GM21528 (cell line): ENCODE data around the gene RRAGC.
"Not testable (repeated sequence)": the region's sequence is repeated elsewhere in the genome, so short reads cannot be mapped to it uniquely, and the experiment has no call there.

Experiments used
- ATAC-seq: cut with Tn5 transposase; IDR thresholded peaks from one replicate; pipeline ENCODE4 v1.9.1; 2021; ENCODE audit warnings: mild to moderate bottlenecking, moderate library complexity; ENCODE audit not compliant: unreplicated experiment, low FRiP score

The RRAGC gene

DNA sequence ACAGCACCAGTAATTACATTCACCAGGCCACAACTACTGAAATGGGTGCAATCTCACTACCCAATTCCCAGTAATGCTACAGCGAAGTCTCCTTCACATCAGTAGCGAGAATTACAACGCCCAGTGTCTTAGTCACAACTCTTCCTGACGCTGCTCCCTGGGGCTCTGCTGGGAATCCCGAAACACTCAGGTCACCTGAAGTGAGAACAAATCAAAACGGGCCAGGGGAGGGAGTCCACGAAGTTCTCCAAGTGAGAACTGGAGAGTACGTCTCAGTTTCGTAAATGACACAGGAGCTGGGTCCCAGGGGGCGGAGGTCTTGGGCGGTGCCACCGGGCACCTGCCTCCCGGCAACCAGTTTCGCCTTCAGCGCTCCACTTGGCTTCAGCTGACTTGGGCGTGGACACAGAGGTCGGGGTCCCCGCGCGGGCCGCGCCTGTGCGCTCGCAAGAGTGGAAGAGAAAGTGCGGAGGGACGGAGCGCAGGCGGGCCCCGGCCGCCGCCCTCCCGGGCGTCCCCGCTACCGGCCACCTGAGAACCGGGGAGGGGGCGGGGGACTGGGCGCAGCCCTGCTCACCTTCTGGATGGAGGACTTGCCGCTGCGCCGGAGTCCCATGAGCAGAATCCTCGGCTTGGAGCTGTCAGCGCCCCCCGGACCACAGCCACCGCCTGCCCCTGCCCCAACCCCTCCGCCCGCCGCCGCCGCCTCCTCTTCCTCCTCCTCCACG, 575 bp downstream of the RRAGC start:
- peak; percentile 33 for ATAC-seq

- no peak for ATAC-seq
Measured at GRCh38 chr1:38852780-38853179, 6.8 kb downstream of the RRAGC start.

GRCh38 chr1:38848071-38848470, 11.5 kb downstream of the RRAGC start:
- no peak for ATAC-seq

- no peak for ATAC-seq
Measured at GRCh38 chr1:38846210-38846609, 13.4 kb downstream of the RRAGC start.

DNA sequence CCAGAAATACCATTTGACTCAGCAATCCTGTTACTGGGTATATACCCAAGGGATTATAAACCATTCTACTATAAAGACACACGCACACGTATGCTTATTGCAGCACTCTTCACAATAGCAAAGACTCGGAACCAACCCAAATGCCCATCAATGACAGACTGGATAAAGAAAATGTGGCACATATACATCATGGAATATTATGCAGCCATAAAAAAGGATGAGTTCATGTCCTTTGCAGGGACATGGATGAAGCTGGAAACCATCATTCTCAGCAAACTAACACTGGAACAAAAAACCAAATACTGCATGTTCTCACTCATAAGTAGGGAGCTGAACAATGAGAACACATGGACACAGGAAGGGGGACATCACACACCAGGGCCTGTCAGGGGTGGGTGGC, 14.5 kb downstream of the RRAGC start:
- not testable (repeated sequence) for ATAC-seq

- ATAC-seq = no peak
Measured at GRCh38 chr1:38840281-38840680, 19.3 kb downstream of the RRAGC start.

DNA sequence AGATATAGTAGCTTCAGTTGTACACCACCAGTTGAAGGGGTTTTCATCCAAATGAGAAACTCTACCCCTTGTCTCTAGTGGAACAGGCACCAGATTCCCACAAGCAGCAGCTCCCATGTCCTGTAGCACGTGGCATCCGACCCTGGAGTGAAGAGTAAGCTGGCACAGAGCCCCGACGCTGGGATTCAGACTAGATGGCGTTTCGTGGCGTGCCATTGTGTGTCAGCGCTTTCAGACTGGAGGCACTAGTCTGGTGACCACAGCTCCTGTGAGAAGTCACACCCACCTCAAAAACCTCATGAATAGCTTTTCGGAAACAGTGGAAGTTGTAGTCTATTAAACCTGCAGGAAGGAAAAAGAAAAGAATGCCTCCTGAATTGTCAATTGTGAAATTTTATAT, 20.2 kb downstream of the RRAGC start:
- no peak for ATAC-seq

DNA sequence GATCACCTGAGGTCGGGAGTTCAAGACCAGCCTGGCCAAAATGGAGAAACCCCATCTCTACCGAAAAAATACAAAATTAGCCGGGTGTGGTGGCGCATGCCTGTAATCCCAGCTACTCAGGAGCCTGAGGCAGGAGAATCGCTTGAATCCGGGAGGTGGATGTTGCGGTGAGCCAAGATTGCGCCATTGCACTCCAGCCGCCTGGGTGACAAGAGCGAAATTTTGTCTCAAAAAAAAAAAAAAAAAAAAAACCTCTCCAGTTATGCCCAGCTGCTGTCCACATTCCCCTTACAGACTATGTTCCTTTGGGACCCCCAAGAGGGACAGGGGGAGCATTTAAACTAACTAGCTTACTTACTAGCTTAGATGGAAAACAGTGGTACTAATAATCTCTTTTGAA, 23.3 kb downstream of the RRAGC start:
- ATAC-seq = not testable (repeated sequence)

GRCh38 chr1:38834937-38835827, 24.4 kb downstream of the RRAGC start:
- ATAC-seq = peak; percentile 55

GRCh38 chr1:38834221-38834782, 25.3 kb downstream of the RRAGC start:
- no peak for ATAC-seq

GRCh38 chr1:38833146-38833545, 26.4 kb downstream of the RRAGC start:
- ATAC-seq = no peak

DNA sequence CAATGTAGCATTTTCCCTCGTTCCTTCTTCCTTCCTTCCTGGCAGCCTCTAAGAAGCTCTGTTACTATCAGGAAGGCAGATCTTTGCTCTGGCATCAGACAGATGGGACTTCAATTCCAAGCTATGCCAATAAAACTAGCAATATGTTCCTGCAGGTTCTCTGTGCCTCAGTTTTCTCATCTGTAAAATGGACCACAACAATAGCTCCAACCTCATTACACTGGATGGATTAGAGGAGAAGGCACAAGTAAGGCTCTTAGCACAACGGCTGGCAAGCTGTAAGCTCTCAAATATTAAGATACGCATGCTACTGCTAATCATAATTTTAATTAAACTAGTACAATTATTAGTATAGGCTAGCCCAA, 27.2 kb downstream of the RRAGC start:
- no peak for ATAC-seq

DNA sequence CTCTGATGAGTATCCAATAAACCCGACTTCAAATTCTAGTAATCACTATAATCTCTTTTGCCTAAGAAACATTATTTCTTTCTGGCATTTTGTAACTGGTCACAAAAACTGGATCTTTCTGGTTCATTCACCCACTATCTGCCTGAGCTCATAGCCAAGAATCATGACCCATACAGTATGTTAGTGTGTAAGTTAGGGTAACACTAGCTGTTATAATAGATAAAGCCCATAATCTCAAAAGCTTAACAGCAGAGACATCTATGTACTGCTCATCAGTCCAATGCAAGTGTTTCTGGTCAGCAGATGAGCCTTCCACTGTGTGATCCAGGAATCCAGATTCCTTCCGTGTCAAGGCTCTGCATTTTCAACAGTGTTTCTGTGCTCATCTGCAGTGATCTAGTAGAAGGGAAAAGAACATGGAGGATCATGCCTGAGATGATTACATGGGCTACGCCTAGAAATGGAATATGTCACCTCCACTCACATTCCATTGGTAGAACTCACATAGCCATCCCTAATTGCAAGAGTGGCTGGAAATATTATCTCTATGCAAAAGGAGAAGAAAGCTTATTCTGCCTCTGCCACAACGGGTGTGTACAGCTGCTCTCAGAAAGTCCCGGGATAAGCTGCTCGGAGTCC, 27.7 kb downstream of the RRAGC start:
- no peak for ATAC-seq

DNA sequence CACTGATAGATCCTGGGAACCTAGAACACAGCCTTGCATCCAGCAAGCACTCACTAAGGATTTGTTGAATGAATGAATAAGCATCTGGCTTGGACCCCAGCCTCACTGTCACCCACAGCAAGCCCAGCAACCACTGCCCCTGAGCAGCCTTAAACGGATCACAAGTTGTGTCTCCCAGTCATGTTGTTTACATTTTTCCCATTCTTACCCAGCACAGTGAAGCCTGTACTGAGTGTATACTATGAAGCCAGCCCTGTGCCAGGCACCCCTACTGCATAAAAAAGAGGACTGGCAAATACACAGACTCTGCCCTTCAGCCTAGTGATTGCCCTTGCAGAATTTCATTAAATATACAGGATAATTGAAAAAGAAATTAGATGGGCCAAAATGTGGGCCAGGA, 30.2 kb downstream of the RRAGC start:
- no peak for ATAC-seq

DNA sequence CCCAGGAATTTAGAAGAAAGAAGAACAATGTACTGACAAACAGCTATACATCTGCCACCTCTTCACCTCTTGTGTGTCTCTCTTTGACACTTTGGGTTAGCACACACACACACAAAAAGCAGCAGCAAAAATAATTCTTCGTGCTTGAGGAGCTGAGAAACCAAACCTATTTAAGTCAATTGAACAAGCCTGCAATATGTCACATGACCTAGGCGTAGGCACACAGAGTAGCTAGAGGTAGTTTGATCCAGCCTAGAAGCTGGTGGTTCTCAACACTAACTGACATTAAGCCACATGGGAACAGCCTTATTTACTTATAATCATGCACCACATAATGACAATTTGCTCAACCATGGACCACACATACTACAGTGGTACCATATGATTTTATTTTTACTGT, 32.3 kb downstream of the RRAGC start:
- ATAC-seq = no peak

DNA sequence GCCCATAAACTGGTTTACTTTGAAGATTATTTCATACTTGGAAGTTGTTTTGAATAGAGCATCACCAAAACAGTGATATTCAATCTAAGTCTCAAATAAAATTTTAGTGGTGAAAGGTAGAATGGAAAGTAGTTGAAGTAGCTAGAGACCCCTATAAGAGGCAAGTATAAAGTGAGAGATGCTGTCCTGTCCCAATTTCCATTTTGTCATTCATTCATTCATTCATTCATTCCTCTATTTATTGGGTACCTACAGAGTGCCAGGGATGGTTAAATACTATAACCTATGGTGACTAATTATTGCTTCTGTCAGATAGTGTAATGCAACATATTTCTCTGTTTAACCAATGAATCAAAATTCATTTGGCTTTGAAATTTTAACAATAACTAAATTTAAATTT, 32.7 kb downstream of the RRAGC start:
- ATAC-seq = no peak

DNA sequence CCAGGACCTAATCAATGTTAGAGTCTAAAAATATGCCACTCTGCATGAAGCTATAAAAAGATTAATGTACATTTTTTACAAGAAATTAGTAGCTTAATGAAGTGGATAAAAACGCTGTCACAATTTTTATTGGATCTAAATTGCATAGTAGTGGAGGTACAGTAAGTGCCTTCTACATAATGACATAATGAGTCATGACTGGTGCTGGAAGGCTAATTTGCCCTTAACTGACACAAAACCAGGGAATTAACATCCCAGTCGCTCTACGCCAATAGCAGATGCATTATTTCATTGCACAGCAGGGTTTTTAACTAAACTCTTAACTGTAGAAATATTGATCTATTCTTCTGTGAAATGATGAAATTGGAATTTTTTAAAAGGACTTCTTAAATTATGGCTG, 33.3 kb downstream of the RRAGC start:
- no peak for ATAC-seq

DNA sequence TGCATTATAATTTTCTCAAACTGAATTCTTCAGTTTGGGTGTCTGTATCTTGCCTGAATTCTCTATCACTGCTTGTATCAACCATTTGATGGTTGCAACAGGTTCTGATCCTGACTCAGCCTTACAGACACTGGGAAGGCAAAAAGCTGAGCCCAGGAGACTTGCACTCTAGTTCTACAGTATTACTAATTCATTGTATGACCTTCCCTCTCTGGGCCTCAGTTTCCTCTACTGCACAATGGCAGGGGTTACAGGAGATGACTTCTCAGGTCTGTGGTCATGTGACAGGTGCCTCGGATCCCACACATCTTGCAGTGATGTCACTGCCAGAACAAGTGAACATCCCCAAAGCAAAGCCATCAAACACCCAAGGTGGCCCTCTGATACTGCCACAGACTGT, 38.7 kb downstream of the RRAGC start:
- ATAC-seq = no peak

DNA sequence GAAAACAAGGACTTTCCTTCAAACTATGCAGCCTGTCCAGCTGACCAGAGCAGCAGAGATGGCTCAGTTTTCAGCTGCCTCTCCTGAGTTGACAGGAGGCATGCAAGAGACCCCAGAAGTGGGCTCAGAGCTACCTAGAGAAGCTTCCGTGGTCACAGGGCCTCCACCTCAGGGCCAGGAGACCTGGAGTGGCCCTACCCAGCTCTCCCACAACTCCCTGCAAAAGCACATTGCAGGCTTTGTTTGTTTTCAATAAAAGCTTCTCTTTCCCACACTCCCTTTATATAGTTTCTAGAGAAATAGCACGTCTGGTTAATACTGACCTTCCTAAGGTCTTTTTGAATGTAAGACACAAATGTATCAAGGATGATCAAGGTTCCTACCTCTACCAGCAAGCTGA, 40.1 kb downstream of the RRAGC start:
- ATAC-seq = no peak

DNA sequence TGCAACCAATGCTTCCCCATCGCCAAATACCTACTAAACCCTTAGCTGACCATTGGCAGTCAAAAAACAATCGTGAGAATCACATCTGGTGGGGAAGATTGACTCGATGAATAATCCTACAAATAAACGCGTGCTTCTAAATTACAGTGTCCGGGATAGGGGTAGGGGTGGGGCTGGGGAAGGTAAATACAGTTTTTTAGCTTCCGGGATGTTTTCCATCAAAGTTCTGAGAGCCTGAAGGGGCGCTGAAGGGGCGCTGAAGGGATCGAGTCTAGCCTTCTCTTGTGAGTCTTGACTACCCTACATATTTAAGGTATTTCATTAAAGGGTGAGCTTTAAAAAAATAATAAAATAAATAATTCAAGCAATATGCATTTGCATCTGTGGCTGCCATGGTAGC, 40.5 kb downstream of the RRAGC start:
- no peak for ATAC-seq
